SK-N-MC (cell line): ENCODE data around the gene PPTC7.
"Not testable (repeated sequence)": the region's sequence is repeated elsewhere in the genome, so short reads cannot be mapped to it uniquely, and the experiment has no call there.

Source experiments
- DNase-seq: peaks from one replicate; pipeline ENCODE4 v3.0.0-alpha.2; 2011; ENCODE audit warnings: low read depth, low spot score
- H3K27ac ChIP-seq: fragments of 200-600 bp; sonication (generic); 2 replicates; pipeline ENCODE4 v1.5.1; 2016; ENCODE audit warnings: mixed run types
- H3K36me3 ChIP-seq: fragments of 200-600 bp; sonication (generic); 2 replicates; pipeline ENCODE4 v1.6.1; 2017; ENCODE audit warnings: antibody characterized with exemption, low read length, mixed read lengths; ENCODE audit not compliant: insufficient read depth
- H3K4me3 ChIP-seq: fragments of 200-600 bp; sonication (generic); 2 replicates; pipeline ENCODE4 v1.5.1; 2016
- H3K9ac ChIP-seq: fragments of 200-600 bp; sonication (generic); 2 replicates; pipeline ENCODE4 v1.8.0; 2017; ENCODE audit warnings: mixed run types, mixed read lengths; ENCODE audit not compliant: insufficient read length
- H3K9me3 ChIP-seq: fragments of 200-600 bp; sonication (generic); 2 replicates; pipeline ENCODE4 v1.6.1; 2017; ENCODE audit warnings: low read depth, mild to moderate bottlenecking, antibody characterized with exemption, low read length, moderate library complexity, mixed read lengths
- EZH2 ChIP-seq: fragments of 200-600 bp; sonication (generic); IDR thresholded peaks from one replicate; pipeline ENCODE4 v1.6.1; 2017; ENCODE audit warnings: antibody characterized with exemption
- FOXP2 ChIP-seq: optimal IDR thresholded peaks from 2 replicates; pipeline ENCODE3; 2011; ENCODE audit warnings: mild to moderate bottlenecking, moderate library complexity; ENCODE audit not compliant: insufficient read depth; ENCODE audit errors: extremely low read length, control extremely low read depth
- POLR2AphosphoS5 ChIP-seq: IDR thresholded peaks from 2 replicates; pipeline ENCODE4 v1.6.1; 2012; ENCODE audit warnings: mild to moderate bottlenecking, low read depth, low read length, borderline replicate concordance

Gene PPTC7

DNA sequence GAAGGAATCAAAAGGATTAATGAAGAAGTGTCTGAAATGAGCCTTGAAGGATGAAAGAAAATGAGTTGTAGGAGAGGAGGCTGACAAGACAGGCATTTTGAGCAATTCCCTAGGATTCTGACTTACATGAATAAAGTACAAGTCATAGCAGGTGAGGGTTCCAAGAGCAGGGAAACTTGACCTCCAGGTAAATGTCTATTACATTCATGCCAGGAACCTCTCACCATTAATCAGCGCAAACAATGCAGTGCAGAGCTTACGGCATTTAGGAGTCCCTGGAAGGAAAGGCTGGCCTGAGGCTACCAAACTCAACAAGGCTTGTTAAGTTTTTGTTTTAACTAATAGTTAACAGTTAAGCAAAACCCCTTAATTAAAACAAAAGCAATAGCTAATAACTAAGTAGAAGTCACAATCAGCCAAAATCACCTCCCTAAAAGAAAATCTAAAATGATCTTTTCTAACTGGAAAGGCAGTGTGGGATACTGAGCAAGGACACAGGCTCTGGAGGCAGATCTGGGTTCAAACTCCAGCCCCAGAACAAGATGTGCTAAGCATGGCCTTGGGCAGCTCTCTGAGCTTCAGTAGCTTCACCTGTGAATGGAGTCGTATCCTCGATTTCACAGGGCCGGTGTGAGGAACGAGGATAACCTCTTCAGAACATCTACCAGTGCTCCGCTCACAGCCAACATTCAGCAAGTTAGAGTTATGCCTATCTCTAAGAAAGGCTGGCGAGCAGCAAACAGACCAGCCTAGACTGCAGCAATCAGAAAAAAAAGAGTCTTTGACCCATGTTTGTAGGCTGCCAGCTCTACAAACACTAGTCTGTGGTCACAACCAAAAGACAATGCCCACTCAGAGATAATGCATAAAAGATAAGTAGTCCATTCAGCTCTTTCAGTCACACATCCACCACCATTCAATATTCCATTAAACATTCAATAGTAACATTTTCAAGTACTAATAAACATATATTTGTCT is 16.9 kb downstream of the PPTC7 start:
- Histone ChIP-seq H3K9ac (no peak overlapping the region), H3K27ac (peak overlapping the region; percentile 30; the same call in 1 of the 2 replicates), H3K36me3 (no peaks in the 10 kb centered on the region), H3K4me3 (no peak overlapping the region), H3K9me3 (no peaks in the 10 kb centered on the region)
- no peak for TF ChIP-seq POLR2AphosphoS5
- no peak for TF ChIP-seq FOXP2
- TF ChIP-seq EZH2: no peak
- DNase-seq: no peak

DNA sequence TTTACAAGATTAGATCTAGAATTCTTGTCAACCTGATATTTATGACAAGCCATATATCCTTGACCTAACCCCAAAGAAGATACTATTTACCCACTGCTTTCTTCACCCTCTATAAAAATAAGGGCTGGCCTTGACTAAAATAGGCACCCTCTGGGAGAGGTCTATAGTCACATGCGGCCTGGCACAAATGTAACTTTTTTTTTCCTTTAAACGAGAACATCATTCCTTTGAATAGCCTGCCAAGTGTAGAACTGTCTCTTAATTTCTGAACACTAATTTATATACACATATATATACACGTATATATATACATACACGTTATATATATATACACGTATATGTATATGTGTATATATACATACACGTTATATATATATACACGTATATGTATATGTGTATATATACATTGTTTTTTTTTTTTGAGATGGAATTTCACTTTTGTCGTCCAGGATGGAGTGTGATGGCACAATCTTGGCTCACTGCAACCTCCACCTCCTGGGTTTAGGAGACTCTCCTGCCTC is 18.6 kb downstream of the PPTC7 start:
- DNase-seq: no peak
- no peak for TF ChIP-seq POLR2AphosphoS5
- TF ChIP-seq FOXP2: no peak
- H3K9ac ChIP-seq: no peak overlapping the region
- H3K9me3 ChIP-seq: no peaks in the 10 kb centered on the region
- no peak overlapping the region; the same call in 1 of the 2 replicates for H3K27ac ChIP-seq
- H3K4me3 ChIP-seq: no peak overlapping the region
- no peaks in the 10 kb centered on the region for H3K36me3 ChIP-seq

DNA sequence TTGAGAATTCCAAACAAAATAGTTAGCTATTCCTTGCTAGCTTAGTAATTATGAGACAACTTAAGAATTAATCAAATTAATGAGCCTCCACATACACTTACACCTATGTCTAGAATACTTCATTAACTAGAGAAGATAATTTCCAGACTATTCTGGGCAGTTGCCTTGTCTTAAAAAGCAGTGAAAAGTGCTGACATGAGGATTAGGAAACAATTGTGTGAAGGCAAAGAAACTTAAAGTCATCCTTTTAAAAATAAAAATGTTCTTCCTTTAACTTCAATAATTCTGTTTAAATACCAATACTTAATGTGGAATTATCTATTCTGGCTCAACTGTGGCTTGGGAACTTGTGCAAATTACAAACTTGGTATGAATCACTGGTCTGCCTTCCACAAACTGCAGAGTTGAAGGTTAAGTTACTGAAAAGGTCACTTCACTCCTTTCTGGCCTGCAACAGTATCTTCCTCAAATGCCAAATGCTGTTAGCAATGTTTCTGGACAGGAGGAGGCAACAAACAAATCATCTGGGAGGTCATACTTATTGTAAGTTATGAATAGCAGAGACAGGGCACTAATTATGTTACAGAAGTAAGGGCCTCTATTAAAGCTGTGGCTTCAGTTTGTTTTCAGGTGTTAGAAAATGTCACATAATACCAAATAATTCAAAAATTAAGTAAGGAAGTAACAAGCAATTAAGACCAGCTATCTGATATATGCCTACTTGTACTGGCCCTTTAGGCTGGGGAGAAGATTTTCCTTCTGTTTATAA is 19.2 kb downstream of the PPTC7 start:
- no peak overlapping the region for H3K4me3 ChIP-seq
- no peaks in the 10 kb centered on the region for H3K9me3 ChIP-seq
- H3K36me3 ChIP-seq: no peaks in the 10 kb centered on the region
- H3K9ac ChIP-seq: no peak overlapping the region
- H3K27ac ChIP-seq: no peak overlapping the region; the same call in 1 of the 2 replicates
- DNase-seq: no peak
- TF ChIP-seq POLR2AphosphoS5 (no peak), EZH2 (no peak), FOXP2 (no peak)

DNA sequence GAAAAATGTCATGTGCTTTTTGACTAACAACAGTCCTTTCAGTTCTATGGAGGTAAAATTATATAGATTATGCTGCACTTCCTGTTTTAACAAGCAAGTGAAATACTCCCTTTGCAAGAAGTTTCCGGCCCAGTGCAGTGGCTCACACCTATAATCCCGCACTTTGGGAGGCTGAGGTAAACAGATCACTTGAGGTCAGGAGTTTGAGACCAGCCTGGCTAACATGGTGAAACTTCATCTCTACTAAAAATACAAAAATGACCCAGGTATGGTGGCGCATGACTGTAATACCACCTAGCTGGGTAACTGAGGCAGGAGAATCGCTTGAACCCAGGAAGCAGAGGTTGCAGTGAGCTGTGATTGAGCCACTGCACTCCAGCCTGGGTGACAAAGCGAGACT is 20.7 kb downstream of the PPTC7 start:
- DNase-seq, H3K27ac ChIP-seq, H3K4me3 ChIP-seq, H3K9me3 ChIP-seq, H3K9ac ChIP-seq, H3K36me3 ChIP-seq: not testable (repeated sequence)

DNA sequence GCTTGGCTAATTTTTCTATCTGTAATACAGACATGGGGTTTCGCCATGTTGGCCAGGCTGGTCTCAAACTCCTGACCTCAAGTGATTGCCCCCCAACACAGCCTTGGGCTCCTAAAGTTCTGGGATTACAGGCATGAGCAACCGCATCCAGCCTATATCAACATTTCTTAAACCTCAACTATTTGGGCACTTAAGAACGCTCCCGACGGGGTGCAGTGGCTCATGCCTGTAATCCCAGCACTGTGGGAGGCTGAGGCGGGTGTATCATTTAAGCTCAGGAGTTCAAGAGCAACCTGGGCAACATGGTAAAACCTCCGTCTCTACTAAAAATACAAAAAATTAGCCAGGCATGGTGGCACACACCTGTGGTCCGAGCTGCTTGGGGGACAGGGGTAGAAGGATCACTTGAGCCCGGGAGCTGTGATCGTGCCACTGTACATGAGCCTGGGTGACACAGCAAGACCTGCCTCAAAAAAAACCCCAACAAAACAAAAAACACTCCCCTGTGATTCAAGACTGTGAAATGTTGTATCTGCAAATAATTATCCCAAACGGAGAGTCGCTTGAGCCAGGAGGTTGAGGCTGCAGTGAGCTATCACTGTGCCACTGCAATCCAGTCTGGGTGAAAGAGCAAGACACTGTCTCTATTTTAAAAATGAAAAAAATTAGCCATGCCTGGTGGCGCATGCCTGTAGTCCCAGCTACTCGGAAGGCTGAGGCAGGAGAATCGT is 21.5 kb downstream of the PPTC7 start:
- H3K4me3 ChIP-seq: no peak overlapping the region
- H3K27ac ChIP-seq: no peak overlapping the region
- no peak for DNase-seq
- H3K9ac ChIP-seq: no peak overlapping the region
- TF ChIP-seq POLR2AphosphoS5: no peak
- TF ChIP-seq FOXP2: no peak
- no peak for TF ChIP-seq EZH2
- H3K36me3 ChIP-seq: 0 out of 2 replicates have a peak, but pooled peaks cover 2% of the 10 kb centered on the region
- no peaks in the 10 kb centered on the region for H3K9me3 ChIP-seq

DNA sequence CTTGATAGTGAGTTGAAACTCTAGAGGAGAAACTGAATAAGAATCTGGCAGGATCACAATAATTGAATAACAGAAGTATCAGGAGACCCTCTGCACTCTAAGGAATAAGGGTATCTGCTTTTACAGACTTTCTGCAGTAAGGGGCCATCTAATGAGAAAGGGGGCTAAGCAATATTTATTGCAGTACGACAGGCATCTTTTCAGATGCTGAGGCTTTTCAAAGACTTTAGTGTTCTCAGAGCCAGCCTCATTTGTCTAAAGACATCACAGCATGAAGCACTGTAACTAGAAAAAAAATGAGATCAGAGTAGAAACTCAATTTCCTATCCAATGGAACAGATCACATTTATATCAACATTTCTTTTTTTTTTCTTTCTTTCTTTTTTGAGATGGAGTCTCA is 22.2 kb downstream of the PPTC7 start:
- Histone ChIP-seq H3K27ac (no peak overlapping the region), H3K9ac (no peak overlapping the region), H3K4me3 (no peak overlapping the region), H3K36me3 (0 out of 2 replicates have a peak, but pooled peaks cover 2% of the 10 kb centered on the region), H3K9me3 (no peaks in the 10 kb centered on the region)
- TF ChIP-seq POLR2AphosphoS5 (no peak), FOXP2 (no peak), EZH2 (no peak)
- no peak for DNase-seq

DNA sequence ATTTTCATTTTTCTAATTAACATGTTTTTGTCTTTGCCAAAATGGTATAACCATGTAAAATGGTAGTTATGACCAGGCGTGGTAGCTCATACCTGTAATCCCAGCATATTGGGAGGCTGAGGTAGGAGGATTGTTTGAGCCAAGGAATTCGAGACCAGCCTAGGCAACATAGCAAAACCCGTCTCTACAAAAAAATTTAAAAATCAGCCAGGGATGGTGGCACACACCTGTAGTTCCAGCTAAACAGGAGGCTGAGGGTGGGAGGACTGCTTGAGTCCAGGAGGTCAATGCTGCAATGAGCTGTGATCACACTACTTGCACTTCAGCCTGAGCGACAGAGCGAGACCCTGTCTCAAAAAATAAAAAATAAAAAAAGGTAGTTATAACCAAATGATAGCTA is 23.1 kb downstream of the PPTC7 start:
- no peak overlapping the region for H3K27ac ChIP-seq

DNA sequence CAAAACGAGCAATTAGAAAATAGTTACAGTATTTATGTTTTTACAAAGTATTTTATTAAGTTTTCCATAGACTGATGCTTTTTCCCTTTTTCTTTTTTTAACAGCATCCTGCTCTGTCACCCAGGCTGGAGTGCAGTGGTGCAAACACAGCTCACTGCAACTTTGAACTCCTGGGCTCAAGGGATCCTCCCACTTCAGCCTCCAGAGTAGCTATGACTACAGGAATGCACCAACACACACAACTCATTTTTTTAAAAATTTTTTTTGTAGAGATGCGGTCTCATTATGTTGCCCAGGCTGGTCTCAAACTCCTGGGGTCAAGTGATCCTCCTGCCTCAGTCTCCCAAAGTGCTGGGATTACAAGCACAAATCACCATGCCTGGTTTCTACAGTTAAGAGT is 24.2 kb downstream of the PPTC7 start:
- H3K27ac ChIP-seq, H3K9me3 ChIP-seq, H3K9ac ChIP-seq, H3K4me3 ChIP-seq, DNase-seq, H3K36me3 ChIP-seq: not testable (repeated sequence)

More for the DNA sequence above, 23.1 kb downstream of the PPTC7 start:
- H3K4me3 ChIP-seq: no peak overlapping the region
- no peak for DNase-seq
- H3K36me3 ChIP-seq: 0 out of 2 replicates have a peak, but pooled peaks cover 2% of the 10 kb centered on the region
- TF ChIP-seq POLR2AphosphoS5 (no peak), FOXP2 (no peak), EZH2 (no peak)
- H3K9ac ChIP-seq: no peak overlapping the region
- no peaks in the 10 kb centered on the region for H3K9me3 ChIP-seq
